LNCAP (cell line): ENCODE data around the gene NMUR1.

Experiments
- TF ChIP-seq, protein P1 (sequence below): fragments of 450-650 bp; IDR thresholded peaks from 2 replicates; pipeline ENCODE4 v1.5.1; 2017; ENCODE audit warnings: mild to moderate bottlenecking

Gene NMUR1

DNA sequence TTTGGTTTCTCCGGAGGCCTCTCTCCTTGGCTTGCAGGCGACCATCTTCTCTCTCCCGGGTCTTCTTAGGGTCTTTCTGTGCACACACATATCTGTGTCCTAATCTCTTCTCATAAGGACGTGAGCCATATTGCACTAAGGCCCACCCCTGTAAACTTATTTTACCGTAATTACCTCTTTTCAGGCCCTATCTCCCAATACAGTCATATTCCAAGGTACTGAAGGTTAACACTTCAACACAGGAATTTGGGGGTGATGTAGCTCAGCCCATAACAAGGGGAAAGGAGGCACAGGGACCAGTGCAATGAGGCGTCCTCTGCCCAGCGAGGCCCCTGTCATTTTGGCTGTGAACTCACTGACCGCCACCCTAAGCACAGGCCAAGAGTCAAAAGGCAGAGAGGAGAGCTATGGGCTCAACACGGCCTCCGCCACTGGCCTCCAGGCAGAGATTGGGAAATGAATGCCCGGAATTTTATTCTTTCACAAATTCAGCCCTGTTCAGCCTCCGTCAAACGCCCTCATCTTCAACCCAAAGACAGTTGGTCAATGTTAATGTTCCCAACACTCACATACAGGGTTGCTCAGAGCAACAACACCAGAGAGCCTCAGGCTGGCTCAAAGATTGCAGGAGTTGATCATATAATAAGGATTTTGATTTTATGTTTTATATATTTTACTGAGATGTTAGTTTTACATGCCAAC lies 15.9 kb upstream of the NMUR1 start:
- TF ChIP-seq, protein P1, sequence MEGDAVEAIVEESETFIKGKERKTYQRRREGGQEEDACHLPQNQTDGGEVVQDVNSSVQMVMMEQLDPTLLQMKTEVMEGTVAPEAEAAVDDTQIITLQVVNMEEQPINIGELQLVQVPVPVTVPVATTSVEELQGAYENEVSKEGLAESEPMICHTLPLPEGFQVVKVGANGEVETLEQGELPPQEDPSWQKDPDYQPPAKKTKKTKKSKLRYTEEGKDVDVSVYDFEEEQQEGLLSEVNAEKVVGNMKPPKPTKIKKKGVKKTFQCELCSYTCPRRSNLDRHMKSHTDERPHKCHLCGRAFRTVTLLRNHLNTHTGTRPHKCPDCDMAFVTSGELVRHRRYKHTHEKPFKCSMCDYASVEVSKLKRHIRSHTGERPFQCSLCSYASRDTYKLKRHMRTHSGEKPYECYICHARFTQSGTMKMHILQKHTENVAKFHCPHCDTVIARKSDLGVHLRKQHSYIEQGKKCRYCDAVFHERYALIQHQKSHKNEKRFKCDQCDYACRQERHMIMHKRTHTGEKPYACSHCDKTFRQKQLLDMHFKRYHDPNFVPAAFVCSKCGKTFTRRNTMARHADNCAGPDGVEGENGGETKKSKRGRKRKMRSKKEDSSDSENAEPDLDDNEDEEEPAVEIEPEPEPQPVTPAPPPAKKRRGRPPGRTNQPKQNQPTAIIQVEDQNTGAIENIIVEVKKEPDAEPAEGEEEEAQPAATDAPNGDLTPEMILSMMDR = no peak

DNA sequence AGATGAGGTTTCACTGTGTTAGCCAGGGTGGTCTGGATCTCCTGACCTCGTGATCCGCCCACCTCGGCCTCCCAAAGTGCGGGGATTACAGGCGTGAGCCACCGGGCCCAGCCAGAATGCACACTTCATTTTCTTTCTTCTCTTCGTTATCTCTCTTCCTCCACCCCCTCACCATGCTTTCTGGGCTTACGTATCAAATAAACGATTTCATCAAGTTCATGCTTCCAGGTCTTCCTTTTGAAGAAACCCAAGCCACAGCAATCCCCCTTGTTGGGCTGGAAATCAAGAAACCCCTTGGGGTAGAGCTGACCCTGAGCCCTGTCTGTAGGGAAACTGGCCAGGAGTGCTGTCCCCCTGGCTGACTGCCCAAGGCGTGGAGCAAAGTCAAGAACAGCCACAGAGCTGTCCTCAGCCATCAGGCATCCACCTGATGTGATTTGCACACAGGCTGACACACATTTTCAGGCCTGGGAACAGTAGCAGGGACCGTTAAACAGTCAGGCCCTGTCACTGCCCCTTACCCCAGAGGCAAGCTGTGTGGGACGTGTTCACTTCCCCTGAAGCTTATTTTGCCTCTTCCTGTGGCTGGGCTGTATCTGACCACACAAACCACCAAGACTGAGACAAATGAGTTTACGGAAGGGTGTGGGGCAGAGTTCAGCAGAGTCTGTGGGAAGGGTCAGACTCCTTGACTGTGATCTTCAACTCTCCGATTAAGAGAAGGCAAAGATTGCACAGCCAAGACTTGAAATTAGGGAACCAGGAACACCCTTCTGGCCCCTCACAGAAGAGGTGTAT lies 15.1 kb upstream of the NMUR1 start:
- TF ChIP-seq, protein P1 = no peak

DNA sequence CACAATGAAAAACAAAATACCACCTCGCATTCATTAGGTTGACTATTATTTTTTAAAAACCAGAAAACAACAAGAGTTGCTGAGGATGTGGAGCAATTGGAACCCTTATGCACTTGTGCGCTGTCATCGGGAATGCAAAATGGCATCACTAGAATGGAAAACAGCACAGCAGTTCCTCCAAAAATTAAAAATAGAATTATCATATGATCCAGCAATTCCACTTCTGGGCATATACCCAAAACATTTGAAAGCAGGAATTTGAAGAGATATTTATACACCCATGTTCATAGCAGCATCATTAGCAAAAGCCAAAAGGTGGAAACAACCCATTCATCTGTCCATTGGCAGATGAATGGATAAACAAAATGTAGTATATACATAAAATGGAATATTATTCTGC lies 11.9 kb upstream of the NMUR1 start:
- TF ChIP-seq, protein P1 = no peak

GRCh38 chr2:231541645-231542044 lies 11.4 kb upstream of the NMUR1 start:
- TF ChIP-seq, protein P1 = no peak

GRCh38 chr2:231539991-231540390 lies 9.7 kb upstream of the NMUR1 start:
- TF ChIP-seq, protein P1 = no peak

- TF ChIP-seq, protein P1 = no peak
Observed at GRCh38 chr2:231535961-231536360, 5.7 kb upstream of the NMUR1 start.

DNA sequence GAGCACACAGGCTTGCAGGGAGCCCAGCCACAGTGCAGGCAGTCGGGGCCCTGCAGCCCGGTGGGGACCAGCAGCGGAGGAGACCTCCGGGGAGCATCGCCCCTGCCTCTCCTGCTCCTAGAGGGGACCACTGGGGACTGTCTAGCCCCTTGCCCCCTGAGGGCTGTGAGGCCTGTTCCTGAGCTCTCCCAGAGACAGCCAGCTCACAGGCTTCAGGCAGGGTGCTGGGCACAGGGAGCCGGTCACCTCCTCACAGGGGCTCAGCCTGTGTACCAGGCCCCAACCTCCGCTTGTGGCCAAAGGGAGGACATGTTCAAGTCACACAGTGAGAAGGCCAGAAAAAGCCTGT lies 3.5 kb upstream of the NMUR1 start:
- TF ChIP-seq, protein P1 = no peak
